WTC11 (cell line): ENCODE results near the gene SLC2A14. TPM values are rescaled to one million over a fixed set of nuclear protein-coding genes. Genes with fewer than 3 reads are reported as not detected.
"Not testable (repeated sequence)": the region's sequence is repeated elsewhere in the genome, so short reads cannot be mapped to it uniquely, and the experiment has no call there.

Experiments
- ATAC-seq: fragments of 200-7000 bp; cut with Tn5 transposase; 2 replicates; pipeline ENCODE4 v1.10.0; 2021; ENCODE audit warnings: mild to moderate bottlenecking, moderate library complexity
- CTCF ChIA-PET: fragments of 300-600 bp; sonication (Branson Sonifier 250); formaldehyde crosslinking; loops from one replicate; lab custom pipeline; 2021; ENCODE audit warnings: antibody characterized with exemption; lab: Charles Lee
- POLR2A ChIA-PET: fragments of 350-600 bp; sonication (Branson Sonifier 250); formaldehyde crosslinking; loops from one replicate; lab custom pipeline; 2021; ENCODE audit warnings: antibody characterized with exemption; lab: Charles Lee
- DNase-seq: peaks from one replicate; pipeline ENCODE4 v3.0.0; 2021; ENCODE audit warnings: low spot score
- H3K27ac Mint-ChIP-seq: 2 replicates; pipeline ENCODE4 v1.8.0; 2021; ENCODE audit warnings: mixed read lengths
- H3K27me3 Mint-ChIP-seq: 2 replicates; pipeline ENCODE4 v1.8.0; 2021; ENCODE audit warnings: low read depth, mild to moderate bottlenecking, moderate library complexity, mixed read lengths
- H3K36me3 Mint-ChIP-seq: 2 replicates; pipeline ENCODE4 v1.8.0; 2021; ENCODE audit warnings: mixed read lengths
- H3K4me1 Mint-ChIP-seq: 2 replicates; pipeline ENCODE4 v1.8.0; 2022; ENCODE audit warnings: mixed read lengths
- H3K4me3 Mint-ChIP-seq: 2 replicates; pipeline ENCODE4 v1.8.0; 2021; ENCODE audit warnings: mild to moderate bottlenecking, moderate library complexity, mixed read lengths
- H3K9me3 Mint-ChIP-seq: 2 replicates; pipeline ENCODE4 v1.8.0; 2021; ENCODE audit warnings: mixed read lengths
- AFF4 ChIP-seq: sonication (generic); formaldehyde crosslinking; IDR thresholded peaks from 2 replicates; pipeline ENCODE4 v1.8.1; 2023; ENCODE audit warnings: mild to moderate bottlenecking, missing genetic modification reagents, borderline replicate concordance
- AR ChIP-seq: fragments of 250-450 bp; sonication (Bioruptor Pico); IDR thresholded peaks from 2 replicates; pipeline ENCODE4 v1.9.0; 2021; ENCODE audit warnings: mild to moderate bottlenecking
- E2F1 ChIP-seq: sonication (generic); formaldehyde crosslinking; IDR thresholded peaks from 2 replicates; pipeline ENCODE4 v1.8.0; 2022; ENCODE audit warnings: mild to moderate bottlenecking, missing genetic modification reagents
- EMX1 ChIP-seq: fragments of 250-450 bp; sonication (Bioruptor Pico); IDR thresholded peaks from 2 replicates; pipeline ENCODE4 v1.8.0; 2021; ENCODE audit warnings: mild to moderate bottlenecking
- ESRRA ChIP-seq: sonication (generic); formaldehyde crosslinking; IDR thresholded peaks from 2 replicates; pipeline ENCODE4 v1.8.1; 2022; ENCODE audit warnings: mild to moderate bottlenecking, missing genetic modification reagents, borderline replicate concordance
- ETV6 ChIP-seq: sonication (generic); formaldehyde crosslinking; IDR thresholded peaks from 2 replicates; pipeline ENCODE4 v1.8.1; 2022; ENCODE audit warnings: mild to moderate bottlenecking, missing genetic modification reagents
- FOXK1 ChIP-seq: sonication (generic); formaldehyde crosslinking; IDR thresholded peaks from 2 replicates; pipeline ENCODE4 v1.8.0; 2022; ENCODE audit warnings: mild to moderate bottlenecking, moderate library complexity, missing genetic modification reagents
- FOXP4 ChIP-seq: sonication (generic); formaldehyde crosslinking; IDR thresholded peaks from 2 replicates; pipeline ENCODE4 v1.8.0; 2022; ENCODE audit warnings: mild to moderate bottlenecking, missing genetic modification reagents
- JAZF1 ChIP-seq: fragments of 250-450 bp; sonication (Bioruptor Pico); IDR thresholded peaks from 2 replicates; pipeline ENCODE4 v1.9.0; 2021; ENCODE audit warnings: moderate library complexity, mild to moderate bottlenecking, inconsistent platforms
- MAX ChIP-seq: sonication (generic); formaldehyde crosslinking; IDR thresholded peaks from 2 replicates; pipeline ENCODE4 v1.8.0; 2022; ENCODE audit warnings: mild to moderate bottlenecking, missing genetic modification reagents
- PRDM15 ChIP-seq: sonication (generic); formaldehyde crosslinking; IDR thresholded peaks from 2 replicates; pipeline ENCODE4 v1.8.0; 2022; ENCODE audit warnings: missing genetic modification reagents
- PRRX2 ChIP-seq: fragments of 250-450 bp; sonication (Bioruptor Pico); IDR thresholded peaks from 2 replicates; pipeline ENCODE4 v1.8.0; 2021; ENCODE audit warnings: mild to moderate bottlenecking
- RELA ChIP-seq: sonication (generic); formaldehyde crosslinking; IDR thresholded peaks from 2 replicates; pipeline ENCODE4 v1.8.1; 2022; ENCODE audit warnings: missing genetic modification reagents, mild to moderate bottlenecking, borderline replicate concordance
- USF2 ChIP-seq: sonication (generic); formaldehyde crosslinking; IDR thresholded peaks from 2 replicates; pipeline ENCODE4 v1.8.1; 2023; ENCODE audit warnings: mild to moderate bottlenecking, missing genetic modification reagents, moderate library complexity
- ZNF121 ChIP-seq: sonication (generic); formaldehyde crosslinking; IDR thresholded peaks from 2 replicates; pipeline ENCODE4 v1.8.0; 2023; ENCODE audit warnings: missing genetic modification reagents
- ZNF219 ChIP-seq: sonication (generic); formaldehyde crosslinking; IDR thresholded peaks from 2 replicates; pipeline ENCODE4 v1.8.0; 2023; ENCODE audit warnings: missing genetic modification reagents, mild to moderate bottlenecking, borderline replicate concordance
- ZNF396 ChIP-seq: fragments of 250-450 bp; sonication (Bioruptor Pico); IDR thresholded peaks from 2 replicates; pipeline ENCODE4 v1.8.0; 2021; ENCODE audit warnings: mild to moderate bottlenecking, moderate library complexity, borderline replicate concordance
- total RNA-seq: library from RNA; stranded (reverse); gene quantifications from 3 replicates; pipeline ENCODE4 v1.2.3, GENCODE V29; 2021

The SLC2A14 gene
- total RNA-seq, 1 experiment from 2014 or later = 24.4 TPM

- no peak for DNase-seq
- H3K27me3 Mint-ChIP-seq = no peaks in the 10 kb centered on the region
- no peak for TF ChIP-seq PRRX2 (CRISPR knock-in tag)
- TF ChIP-seq ZNF396 (CRISPR knock-in tag) = no peak
- TF ChIP-seq ZNF219 (CRISPR knock-in tag) = no peak
- no peak for TF ChIP-seq EMX1
- no peak for TF ChIP-seq PRDM15 (CRISPR knock-in tag)
- TF ChIP-seq FOXK1 (CRISPR knock-in tag) = no peak
- TF ChIP-seq MAX (CRISPR knock-in tag) = no peak
- no peak for TF ChIP-seq E2F1 (CRISPR knock-in tag)
- no peak for TF ChIP-seq USF2 (CRISPR knock-in tag)
- TF ChIP-seq JAZF1 (CRISPR knock-in tag) = no peak
- no peak for TF ChIP-seq RELA (CRISPR knock-in tag)
- TF ChIP-seq, all 79 proteins: peak for 0
- no peak for ATAC-seq
- Mint-ChIP-seq H3K9me3 (no peaks in the 10 kb centered on the region), H3K4me3 (no peak overlapping the region), H3K27ac (peak overlapping the region; percentile 1), H3K36me3 (no peaks in the 10 kb centered on the region), H3K4me1 (peaks cover 47% of the 10 kb centered on the region)
- ChIA-PET CTCF (no interaction called here), POLR2A (no interaction called here)
These were observed 88.0 kb downstream of the SLC2A14 start for GRCh38 chr12:7784701-7785100.

- POLR2A ChIA-PET = interaction anchor here (1.0 kb wide), 1 partner anchor 19 kb away, joined by 3 read pairs; no protein-coding TSS in a partner anchor
- Mint-ChIP-seq H3K27ac (peak overlapping the region; percentile 64; the same call in 1 of the 2 replicates), H3K4me1 (peaks cover 44% of the 10 kb centered on the region)
- H3K36me3 Mint-ChIP-seq, ATAC-seq, DNase-seq, H3K27me3 Mint-ChIP-seq, H3K9me3 Mint-ChIP-seq, CTCF ChIA-PET, H3K4me3 Mint-ChIP-seq: not testable (repeated sequence)
These were observed 89.3 kb downstream of the SLC2A14 start for GRCh38 chr12:7783433-7783832.

GRCh38 chr12:7782055-7782454, 90.7 kb downstream of the SLC2A14 start:
- DNase-seq = no peak
- no peaks in the 10 kb centered on the region for H3K36me3 Mint-ChIP-seq
- CTCF ChIA-PET = no interaction called here

More at GRCh38 chr12:7782055-7782454, 90.7 kb downstream of the SLC2A14 start:
- ATAC-seq = no peak
- H3K27ac Mint-ChIP-seq = no peak overlapping the region
- no peak overlapping the region for H3K4me3 Mint-ChIP-seq
- peaks cover 30% of the 10 kb centered on the region for H3K4me1 Mint-ChIP-seq
- POLR2A ChIA-PET = no interaction called here
- TF ChIP-seq ETV6 (CRISPR knock-in tag) (no peak), AFF4 (no peak), FOXP4 (CRISPR knock-in tag) (no peak), AR (CRISPR knock-in tag) (no peak), ZNF121 (CRISPR knock-in tag) (peak; percentile 75; the same call in 1 of the 2 replicates), ESRRA (CRISPR knock-in tag) (no peak)
- peaks cover 5% of the 10 kb centered on the region; the same call in 1 of the 2 replicates for H3K9me3 Mint-ChIP-seq
- no peaks in the 10 kb centered on the region for H3K27me3 Mint-ChIP-seq
